Coronary artery (tissue), 2 donors: Measurements from ENCODE around the gene RAB40B.

Experiments used
- DNase-seq: peaks from one replicate; pipeline ENCODE4 v3.0.0-alpha.2; 2017; ENCODE audit warnings: low spot score
- H3K27ac ChIP-seq, 2 donors: fragments of 200-600 bp; sonication (generic); one replicate each; pipeline ENCODE4 v1.5.1; 2016 to 2019
- H3K4me3 ChIP-seq: fragments of 200-600 bp; sonication (generic); 2 replicates; pipeline ENCODE4 v1.5.1; 2016; ENCODE audit warnings: mild to moderate bottlenecking, moderate library complexity
- CTCF ChIP-seq: fragments of 200-600 bp; sonication (generic); IDR thresholded peaks from one replicate; pipeline ENCODE4 v1.5.1; 2019; ENCODE audit warnings: antibody characterized with exemption

The RAB40B gene

GRCh38 chr17:82686366-82687324, 11.9 kb downstream of the RAB40B start:
- TF ChIP-seq CTCF, result no peak
- DNase-seq, result no peak
- Histone ChIP-seq H3K4me3 (no peak overlapping the region), H3K27ac (no peak overlapping the region)

GRCh38 chr17:82685291-82685690, 13.2 kb downstream of the RAB40B start:
- H3K27ac ChIP-seq, result no peak overlapping the region
- H3K4me3 ChIP-seq, result no peak overlapping the region
- no peak for DNase-seq
- TF ChIP-seq CTCF, result no peak

- no peak for TF ChIP-seq CTCF
- Histone ChIP-seq H3K4me3 (no peak overlapping the region), H3K27ac (no peak overlapping the region)
- DNase-seq, result no peak
These were observed 14.2 kb downstream of the RAB40B start for GRCh38 chr17:82684228-82684841.

GRCh38 chr17:82683534-82683933, 15.0 kb downstream of the RAB40B start:
- DNase-seq, result no peak
- TF ChIP-seq CTCF, result no peak
- H3K4me3 ChIP-seq, result no peak overlapping the region

GRCh38 chr17:82681547-82681946, 17.0 kb downstream of the RAB40B start:
- no peak for DNase-seq
- Histone ChIP-seq H3K4me3 (no peak overlapping the region), H3K27ac (no peak overlapping the region)
- no peak for TF ChIP-seq CTCF

More at GRCh38 chr17:82683534-82683933, 15.0 kb downstream of the RAB40B start:
- H3K27ac ChIP-seq, result no peak overlapping the region

GRCh38 chr17:82679586-82680465, 18.7 kb downstream of the RAB40B start:
- no peak overlapping the region for H3K27ac ChIP-seq
- no peak for TF ChIP-seq CTCF
- H3K4me3 ChIP-seq, result no peak overlapping the region
- DNase-seq, result no peak
